Sciatic nerve (tissue), 2 donors: ENCODE data around the gene TSEN15. TPM values are rescaled to one million over a fixed set of nuclear protein-coding genes. Genes with fewer than 3 reads are reported as not detected.

Experiments
- ATAC-seq: fragments of 200-7000 bp; cut with Tn5 transposase; one replicate; pipeline ENCODE4 v1.9.1; 2020; ENCODE audit warnings: mild to moderate bottlenecking, moderate library complexity
- DNase-seq: peaks from one replicate; pipeline ENCODE4 v3.0.0-alpha.2; 2020; ENCODE audit warnings: low spot score
- intact Hi-C: fragments of 100-400 bp; cut with DNase I; formaldehyde crosslinking; loops from one replicate; pipeline ENCODE4 v1.14.2; 2022
- total RNA-seq: library from RNA; stranded (reverse); fragmentation: NEBNext Ultra II Directional; extraction: Animal tissue kit (Norgen Biotek cat#: 25700); gene quantifications from one replicate; pipeline ENCODE4 v1.2.1, GENCODE V29; 2021
- donor health status: DM: no; HTN: no; CAD: no.
- donor health status: DM: no; HTN: no; CAD: no.

Gene TSEN15
- total RNA-seq, 1 donor from 2014 or later, result 22.3 TPM

- DNase-seq, result no peak
These were observed 1.6 kb upstream of the TSEN15 start for GRCh38 chr1:184049836-184050468.

GRCh38 chr1:184050636-184051035, 894 bp upstream of the TSEN15 start:
- intact Hi-C loops, result no loop called here
- ATAC-seq, result no peak
- no peak for DNase-seq

More at GRCh38 chr1:184049836-184050468, 1.6 kb upstream of the TSEN15 start:
- ATAC-seq, result no peak
- intact Hi-C loops, result no loop called here

- no peak for DNase-seq
- ATAC-seq, result no peak
- intact Hi-C loops, result no loop called here
These were observed 419 bp upstream of the TSEN15 start for GRCh38 chr1:184051138-184051484.

GRCh38 chr1:184052194-184052559, 647 bp downstream of the TSEN15 start:
- DNase-seq (no peak), ATAC-seq (no peak)
- intact Hi-C loops, result no loop called here

GRCh38 chr1:184052750-184053149, 1.2 kb downstream of the TSEN15 start:
- intact Hi-C loops, result no loop called here
- DNase-seq (no peak), ATAC-seq (no peak)

GRCh38 chr1:184053881-184054280, 2.4 kb downstream of the TSEN15 start:
- intact Hi-C loops, result no loop called here
- ATAC-seq, result no peak
- no peak for DNase-seq

- DNase-seq (no peak), ATAC-seq (no peak)
- intact Hi-C loops, result no loop called here
These were observed 5.5 kb downstream of the TSEN15 start for GRCh38 chr1:184056921-184057555.

GRCh38 chr1:184059887-184060286, 8.4 kb downstream of the TSEN15 start:
- no peak for ATAC-seq
- no peak for DNase-seq
- intact Hi-C loops, result no loop called here

- no peak for DNase-seq
- intact Hi-C loops, result no loop called here
- ATAC-seq, result no peak
These were observed 8.8 kb downstream of the TSEN15 start for GRCh38 chr1:184060316-184060715.

GRCh38 chr1:184061396-184062003, 10.0 kb downstream of the TSEN15 start:
- no peak for DNase-seq
- ATAC-seq, result no peak
- intact Hi-C loops, result no loop called here

GRCh38 chr1:184062640-184063286, 11.2 kb downstream of the TSEN15 start:
- ATAC-seq, result no peak
- intact Hi-C loops, result no loop called here
- no peak for DNase-seq

- intact Hi-C loops, result no loop called here
- no peak for DNase-seq
- no peak for ATAC-seq
These were observed 14.0 kb downstream of the TSEN15 start for GRCh38 chr1:184065559-184065958.

GRCh38 chr1:184068354-184068753, 16.8 kb downstream of the TSEN15 start:
- DNase-seq (no peak), ATAC-seq (no peak)
- intact Hi-C loops, result no loop called here

- ATAC-seq, result no peak
- DNase-seq, result no peak
- intact Hi-C loops, result no loop called here
These were observed 18.1 kb downstream of the TSEN15 start for GRCh38 chr1:184069675-184070074.

- DNase-seq (no peak), ATAC-seq (no peak)
- intact Hi-C loops, result no loop called here
These were observed 20.8 kb downstream of the TSEN15 start for GRCh38 chr1:184072376-184072775.

GRCh38 chr1:184074383-184074782, 22.9 kb downstream of the TSEN15 start:
- DNase-seq (no peak), ATAC-seq (no peak)
- intact Hi-C loops, result no loop called here

GRCh38 chr1:184075055-184076029, 23.8 kb downstream of the TSEN15 start:
- intact Hi-C loops, result no loop called here
- peak; percentile 88 for ATAC-seq
- no peak for DNase-seq

- intact Hi-C loops, result no loop called here
- ATAC-seq (peak; percentile 47), DNase-seq (no peak)
These were observed 27.2 kb downstream of the TSEN15 start for GRCh38 chr1:184078564-184079249.
